HepG2 (cell line): ENCODE data around the gene FILIP1.

Experiments used
- KDM5B ChIP-seq: sonication (generic); formaldehyde crosslinking; IDR thresholded peaks from 2 replicates; pipeline ENCODE4 v1.4.0; 2020; ENCODE audit warnings: missing genetic modification reagents, mild to moderate bottlenecking, borderline replicate concordance
- KLF11 ChIP-seq: IDR thresholded peaks from 2 replicates; pipeline ENCODE4 v1.6.1; 2016; ENCODE audit warnings: missing compliant biosample characterization
- KLF13 ChIP-seq: sonication (generic); formaldehyde crosslinking; IDR thresholded peaks from 2 replicates; pipeline ENCODE4 v1.4.0; 2020; ENCODE audit warnings: mild to moderate bottlenecking, missing genetic modification reagents
- ZFX ChIP-seq: sonication (generic); formaldehyde crosslinking; IDR thresholded peaks from 2 replicates; pipeline ENCODE4 v1.4.0; 2020; ENCODE audit warnings: mild to moderate bottlenecking, low read depth, missing genetic modification reagents, moderate library complexity
- ZNF207 ChIP-seq: fragments of 450-650 bp; IDR thresholded peaks from 2 replicates; pipeline ENCODE4 v1.6.1; 2016; ENCODE audit warnings: antibody characterized with exemption, borderline replicate concordance

DNA sequence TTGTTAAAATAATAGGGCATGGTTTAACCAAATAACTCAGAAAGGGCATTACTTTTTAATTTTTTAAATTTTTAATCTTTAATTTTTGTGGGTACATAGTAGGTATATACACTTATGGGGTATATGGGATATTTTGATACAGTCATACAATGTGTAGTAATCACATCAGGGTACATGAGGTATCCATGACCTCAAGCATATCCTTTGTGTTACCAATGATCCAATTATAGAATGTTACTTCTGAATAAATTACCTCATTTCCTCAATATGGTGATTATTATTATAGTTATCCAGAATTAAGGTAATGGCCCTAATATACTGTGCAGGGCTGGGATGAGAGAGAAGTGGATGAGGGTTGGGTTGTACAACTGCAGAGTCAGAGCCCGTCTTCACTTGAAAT is 163.9 kb downstream of the FILIP1 start:
- TF ChIP-seq ZFX (CRISPR knock-in tag) (no peak), ZNF207 (no peak), KDM5B (no peak), KLF11 (CRISPR knock-in tag) (no peak), KLF13 (CRISPR knock-in tag) (no peak)
